LNCAP (cell line): ENCODE results near the gene PACS1.

Experiments
- TF ChIP-seq, protein P1 (sequence below): fragments of 450-650 bp; IDR thresholded peaks from 2 replicates; pipeline ENCODE4 v1.5.1; 2017; ENCODE audit warnings: mild to moderate bottlenecking

Gene PACS1

GRCh38 chr11:66240781-66241136 lies 170.7 kb downstream of the PACS1 start:
- TF ChIP-seq, protein P1, sequence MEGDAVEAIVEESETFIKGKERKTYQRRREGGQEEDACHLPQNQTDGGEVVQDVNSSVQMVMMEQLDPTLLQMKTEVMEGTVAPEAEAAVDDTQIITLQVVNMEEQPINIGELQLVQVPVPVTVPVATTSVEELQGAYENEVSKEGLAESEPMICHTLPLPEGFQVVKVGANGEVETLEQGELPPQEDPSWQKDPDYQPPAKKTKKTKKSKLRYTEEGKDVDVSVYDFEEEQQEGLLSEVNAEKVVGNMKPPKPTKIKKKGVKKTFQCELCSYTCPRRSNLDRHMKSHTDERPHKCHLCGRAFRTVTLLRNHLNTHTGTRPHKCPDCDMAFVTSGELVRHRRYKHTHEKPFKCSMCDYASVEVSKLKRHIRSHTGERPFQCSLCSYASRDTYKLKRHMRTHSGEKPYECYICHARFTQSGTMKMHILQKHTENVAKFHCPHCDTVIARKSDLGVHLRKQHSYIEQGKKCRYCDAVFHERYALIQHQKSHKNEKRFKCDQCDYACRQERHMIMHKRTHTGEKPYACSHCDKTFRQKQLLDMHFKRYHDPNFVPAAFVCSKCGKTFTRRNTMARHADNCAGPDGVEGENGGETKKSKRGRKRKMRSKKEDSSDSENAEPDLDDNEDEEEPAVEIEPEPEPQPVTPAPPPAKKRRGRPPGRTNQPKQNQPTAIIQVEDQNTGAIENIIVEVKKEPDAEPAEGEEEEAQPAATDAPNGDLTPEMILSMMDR: no peak

GRCh38 chr11:66242095-66242765 lies 172.2 kb downstream of the PACS1 start:
- TF ChIP-seq, protein P1: no peak

DNA sequence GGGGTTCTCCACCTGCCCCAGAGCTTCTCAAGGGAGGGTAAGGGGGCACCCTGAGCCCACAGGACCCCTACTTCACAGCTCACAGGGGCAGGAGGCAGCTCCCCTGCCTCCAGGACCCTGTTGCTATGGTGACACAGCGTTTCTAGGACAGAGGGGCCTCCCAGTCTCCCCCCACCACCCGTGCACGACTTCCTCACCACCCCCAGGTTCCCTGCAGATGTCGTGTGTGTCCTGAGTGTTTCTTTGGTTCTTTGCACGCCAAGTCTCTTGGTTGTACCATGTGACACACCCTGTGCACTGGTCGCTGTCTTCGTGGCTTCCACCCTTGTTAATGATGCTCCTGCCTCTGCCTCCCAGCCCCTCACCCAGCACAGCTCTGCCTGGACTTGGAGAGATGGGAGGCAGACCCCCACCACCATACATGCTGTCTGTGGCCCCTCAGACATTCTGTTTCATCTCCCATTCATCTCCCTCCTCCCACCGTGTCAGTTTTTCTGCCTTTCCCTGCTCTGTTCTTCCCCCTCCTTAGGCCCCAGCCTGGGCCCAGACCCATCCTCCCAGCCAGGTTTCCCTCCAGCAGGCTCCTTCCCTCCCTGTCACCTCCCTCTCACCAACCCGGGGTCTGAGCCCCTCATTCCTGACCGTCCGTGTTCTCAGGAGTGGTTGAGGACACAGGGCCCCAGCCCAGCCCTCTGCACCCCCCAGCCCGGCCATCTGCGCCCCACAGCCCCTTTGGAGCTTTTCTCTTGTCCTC lies 173.9 kb downstream of the PACS1 start:
- TF ChIP-seq, protein P1: no peak

DNA sequence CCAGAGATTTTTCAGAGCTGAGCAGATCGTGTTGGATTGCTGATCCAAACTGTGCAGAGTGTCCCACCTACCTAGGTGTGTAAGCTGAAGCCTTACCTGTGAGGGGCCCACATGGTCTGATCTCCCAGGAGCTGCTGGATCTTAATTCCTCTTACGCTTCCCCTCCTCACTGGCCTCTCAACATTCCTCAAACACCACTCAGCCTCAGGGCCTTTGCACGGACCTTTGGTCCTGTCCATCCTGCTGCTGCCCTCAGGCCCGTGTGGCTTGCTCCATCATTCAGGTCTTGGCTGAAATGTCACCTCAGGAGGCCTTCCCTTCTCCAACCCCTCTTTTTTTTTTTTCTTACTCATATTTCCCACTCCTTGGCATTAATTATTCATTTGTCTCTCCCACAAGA lies 177.2 kb downstream of the PACS1 start:
- TF ChIP-seq, protein P1: no peak

GRCh38 chr11:66247801-66248200 lies 177.7 kb downstream of the PACS1 start:
- TF ChIP-seq, protein P1: no peak

GRCh38 chr11:66248903-66249302 lies 178.8 kb downstream of the PACS1 start:
- TF ChIP-seq, protein P1: no peak

DNA sequence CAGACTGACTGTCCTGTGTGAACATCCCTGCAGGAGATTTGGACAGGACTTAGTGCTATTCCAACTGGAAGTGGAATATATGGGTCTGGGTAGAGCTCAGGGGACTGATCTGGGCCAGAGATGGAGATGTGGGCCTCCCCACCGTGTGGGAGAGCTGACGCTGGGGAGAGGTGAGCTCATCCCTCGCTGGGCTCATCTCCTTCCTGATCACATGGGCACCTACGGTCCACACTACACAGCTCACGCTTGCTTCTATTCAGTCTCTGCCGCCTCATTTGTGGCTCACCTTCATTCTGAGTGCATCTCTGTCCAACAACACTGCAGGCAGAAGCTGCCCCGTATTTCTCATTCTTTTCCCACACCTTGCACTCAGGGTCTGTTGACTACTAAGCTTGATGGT lies 181.7 kb downstream of the PACS1 start:
- TF ChIP-seq, protein P1: no peak
